Activated T-cell treated with anti-CD3 and anti-CD28 coated beads, Interleukin-2, amount 50 U/mL, for 72 hours (primary cell): ENCODE data around the gene HBE1. TPM values are rescaled to one million over a fixed set of nuclear protein-coding genes. Genes with fewer than 3 reads are reported as not detected.
"Not testable (repeated sequence)": the region's sequence is repeated elsewhere in the genome, so short reads cannot be mapped to it uniquely, and the experiment has no call there.

ENCODE experiments used
- ATAC-seq, 2 donors: fragments of 150-1000 bp; cut with Tn5 transposase; replicated peaks in 1 of 2; 2 replicates each; pipeline ENCODE4 v1.10.0; 2021; ENCODE audit warnings: moderate library complexity in 2 of 2, mild to moderate bottlenecking in 1 of 2
- DNase-seq, 2 donors: peaks; one replicate each; pipeline ENCODE4 v3.0.0; 2021 to 2022; ENCODE audit warnings: mixed read lengths in 1 of 2
- H3K27ac Mint-ChIP-seq: one replicate; pipeline ENCODE4 v1.8.0; 2022; ENCODE audit warnings: mild to moderate bottlenecking, moderate library complexity, mixed read lengths
- H3K27me3 Mint-ChIP-seq: one replicate; pipeline ENCODE4 v1.8.0; 2022; ENCODE audit warnings: low read depth, mixed read lengths
- H3K36me3 Mint-ChIP-seq, 2 donors: one replicate each; pipeline ENCODE4 v1.8.0; 2022; ENCODE audit warnings: mixed read lengths in 2 of 2, mild to moderate bottlenecking in 1 of 2; ENCODE audit not compliant: insufficient read depth in 2 of 2
- H3K4me1 Mint-ChIP-seq: one replicate; pipeline ENCODE4 v1.8.0; 2022; ENCODE audit warnings: low read depth, mixed read lengths
- H3K4me3 Mint-ChIP-seq, 2 donors: one replicate each; pipeline ENCODE4 v1.8.0; 2022; ENCODE audit warnings: mild to moderate bottlenecking in 2 of 2, mixed read lengths in 2 of 2, moderate library complexity in 2 of 2
- H3K9me3 Mint-ChIP-seq, 2 donors: one replicate each; pipeline ENCODE4 v1.8.0; 2022; ENCODE audit warnings: mixed read lengths in 2 of 2
- total RNA-seq, 2 donors: library from RNA; stranded (reverse); gene quantifications; one replicate each; pipeline ENCODE4 v1.2.3, GENCODE V29; 2022

The HBE1 gene
- total RNA-seq, 2 donors from 2014 or later: not detected

- not testable (repeated sequence) for H3K36me3 Mint-ChIP-seq, H3K9me3 Mint-ChIP-seq, H3K4me3 Mint-ChIP-seq, H3K27me3 Mint-ChIP-seq, H3K27ac Mint-ChIP-seq, ATAC-seq, H3K4me1 Mint-ChIP-seq, DNase-seq
Observed at GRCh38 chr11:5254646-5255413, 14.9 kb downstream of the HBE1 start, which contains the start of gene HBG2. Gene HBG2 (minus strand): TSS chr11:5254781. CDS start chr11:5254728, 53 bp downstream.

DNA sequence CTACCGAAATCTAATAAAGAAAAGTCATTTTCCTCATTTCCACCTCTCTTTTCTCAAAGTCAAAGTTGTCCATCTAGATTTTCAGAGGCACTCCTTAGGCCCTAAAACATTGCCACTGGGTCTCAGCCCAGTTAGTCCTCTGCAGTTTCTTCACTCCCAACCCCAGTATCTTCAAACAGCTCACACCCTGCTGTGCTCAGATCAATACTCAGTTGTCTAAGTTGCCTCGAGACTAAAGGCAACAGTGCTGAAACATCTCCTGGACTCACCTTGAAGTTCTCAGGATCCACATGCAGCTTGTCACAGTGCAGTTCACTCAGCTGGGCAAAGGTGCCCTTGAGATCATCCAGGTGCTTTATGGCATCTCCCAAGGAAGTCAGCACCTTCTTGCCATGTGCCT lies 15.7 kb downstream of the HBE1 start:
- not testable (repeated sequence) for H3K4me1 Mint-ChIP-seq, DNase-seq, H3K9me3 Mint-ChIP-seq, H3K4me3 Mint-ChIP-seq, H3K27ac Mint-ChIP-seq, H3K36me3 Mint-ChIP-seq, H3K27me3 Mint-ChIP-seq, ATAC-seq

DNA sequence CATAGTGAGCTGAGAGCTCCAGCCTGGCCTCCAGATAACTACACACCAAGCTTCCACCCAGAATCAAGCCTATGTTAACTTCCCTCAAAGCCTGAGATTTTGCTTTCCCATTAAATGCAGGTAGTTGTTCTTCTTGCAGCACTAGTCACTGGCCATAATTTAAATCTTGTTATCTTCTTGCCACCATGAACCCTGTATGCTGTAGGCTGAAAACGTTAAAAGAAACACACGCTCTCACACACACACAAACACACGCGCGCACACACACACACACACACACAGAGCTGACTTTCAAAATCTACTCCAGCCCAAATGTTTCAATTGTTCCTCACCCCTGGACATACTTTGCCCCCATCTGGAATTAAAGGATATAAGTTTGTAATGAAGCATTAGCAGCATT lies 16.3 kb downstream of the HBE1 start:
- H3K27me3 Mint-ChIP-seq, H3K36me3 Mint-ChIP-seq, H3K4me3 Mint-ChIP-seq, H3K4me1 Mint-ChIP-seq, H3K27ac Mint-ChIP-seq, ATAC-seq, DNase-seq, H3K9me3 Mint-ChIP-seq: not testable (repeated sequence)

- Mint-ChIP-seq H3K4me1 (no peaks in the 10 kb centered on the region), H3K36me3 (no peaks in the 10 kb centered on the region), H3K9me3 (peaks cover 0 to 1% of the 10 kb centered on the region in 2 donors), H3K4me3 (no peak overlapping the region), H3K27me3 (no peaks in the 10 kb centered on the region), H3K27ac (no peak overlapping the region)
- ATAC-seq (no peak), DNase-seq (no peak)
Observed at GRCh38 chr11:5252919-5253265, 16.9 kb downstream of the HBE1 start.

DNA sequence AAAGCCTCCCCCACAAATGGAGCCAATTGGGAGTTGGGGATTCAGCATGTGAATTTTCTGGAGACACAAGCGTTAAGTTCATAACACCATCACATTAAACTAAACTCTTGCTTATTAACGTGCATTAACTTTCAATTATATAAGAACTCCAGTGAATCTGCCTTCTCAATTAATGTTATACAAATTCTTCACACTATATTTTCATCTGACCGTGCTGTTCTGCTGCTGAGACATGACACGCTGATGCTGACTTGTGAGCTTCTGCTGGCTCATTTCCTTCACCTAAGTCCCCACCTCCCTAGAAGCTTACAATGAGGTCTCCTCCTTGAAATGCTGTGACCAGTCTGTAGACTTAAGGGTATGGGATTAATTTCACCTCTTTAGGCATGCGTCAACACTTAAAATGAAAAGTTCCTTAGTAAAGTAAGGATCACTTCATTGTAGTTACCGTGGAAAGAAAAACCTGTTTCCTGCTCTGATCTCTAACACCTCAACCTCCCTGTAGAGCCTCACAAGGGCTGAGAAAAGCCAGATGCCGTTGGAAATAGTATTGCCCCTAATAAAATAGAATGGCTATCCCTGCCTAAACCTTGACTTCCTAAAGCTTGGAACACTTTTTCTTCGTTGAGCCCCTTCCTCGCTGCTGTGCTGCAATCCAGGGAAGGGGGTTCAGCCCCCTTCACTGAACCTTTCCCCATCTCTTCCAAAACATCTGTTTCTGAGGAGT lies 17.4 kb downstream of the HBE1 start:
- Mint-ChIP-seq H3K27me3 (no peaks in the 10 kb centered on the region), H3K4me1 (no peaks in the 10 kb centered on the region), H3K36me3 (no peaks in the 10 kb centered on the region), H3K27ac (no peak overlapping the region), H3K4me3 (no peak overlapping the region), H3K9me3 (no peaks in the 10 kb centered on the region)
- DNase-seq (no peak), ATAC-seq (no peak)

GRCh38 chr11:5251746-5252145 lies 18.0 kb downstream of the HBE1 start:
- Mint-ChIP-seq H3K9me3 (no peaks in the 10 kb centered on the region), H3K4me1 (no peaks in the 10 kb centered on the region), H3K36me3 (no peaks in the 10 kb centered on the region), H3K4me3 (no peak overlapping the region), H3K27me3 (no peaks in the 10 kb centered on the region), H3K27ac (no peak overlapping the region)
- ATAC-seq (no peak), DNase-seq (no peak)

DNA sequence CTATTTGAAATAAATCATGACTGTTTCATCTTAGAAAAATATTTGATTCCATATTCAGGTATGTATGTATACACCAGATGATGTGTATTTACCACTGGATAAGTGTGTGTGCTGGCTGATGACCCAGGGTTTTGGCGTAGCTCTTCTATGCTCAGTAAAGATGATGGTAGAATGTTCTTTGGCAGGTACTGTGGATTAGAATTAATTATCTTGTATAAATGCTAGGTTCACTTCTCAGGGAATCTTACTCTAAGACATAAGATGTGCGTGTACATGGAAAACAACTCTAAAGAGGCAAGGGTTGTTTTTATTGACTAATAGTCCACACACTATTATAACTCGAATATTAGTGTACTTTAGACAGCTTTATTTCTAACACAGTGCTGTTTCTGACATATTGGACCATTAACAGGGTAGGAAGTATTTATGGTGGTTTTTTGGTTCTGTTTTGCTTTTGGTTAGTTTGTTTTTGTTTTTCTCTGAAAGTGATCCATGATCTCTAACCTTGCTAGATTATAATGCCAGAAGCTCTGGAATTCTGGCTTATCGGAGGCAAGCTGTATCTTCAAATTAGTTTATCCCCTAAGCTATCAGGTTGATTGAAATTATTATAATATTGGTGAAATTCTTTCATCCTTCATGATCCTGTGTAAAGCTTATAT lies 19.1 kb downstream of the HBE1 start:
- H3K27ac Mint-ChIP-seq: no peak overlapping the region

GRCh38 chr11:5249807-5250396 lies 19.8 kb downstream of the HBE1 start, which contains the start of gene HBG1:
Gene HBG1 (minus strand): TSS chr11:5249857. CDS start chr11:5249804, 53 bp downstream.
- not testable (repeated sequence) for DNase-seq, H3K4me3 Mint-ChIP-seq, H3K27me3 Mint-ChIP-seq, ATAC-seq, H3K36me3 Mint-ChIP-seq, H3K9me3 Mint-ChIP-seq, H3K4me1 Mint-ChIP-seq, H3K27ac Mint-ChIP-seq

More for the DNA sequence above, 19.1 kb downstream of the HBE1 start:
- Mint-ChIP-seq H3K4me1 (no peaks in the 10 kb centered on the region), H3K4me3 (no peak overlapping the region), H3K9me3 (no peaks in the 10 kb centered on the region), H3K27me3 (no peaks in the 10 kb centered on the region), H3K36me3 (no peaks in the 10 kb centered on the region)
- DNase-seq (no peak), ATAC-seq (no peak)

GRCh38 chr11:5248498-5248897 lies 21.2 kb downstream of the HBE1 start:
- H3K27me3 Mint-ChIP-seq, ATAC-seq, H3K4me3 Mint-ChIP-seq, DNase-seq, H3K27ac Mint-ChIP-seq, H3K4me1 Mint-ChIP-seq, H3K36me3 Mint-ChIP-seq, H3K9me3 Mint-ChIP-seq: not testable (repeated sequence)

DNA sequence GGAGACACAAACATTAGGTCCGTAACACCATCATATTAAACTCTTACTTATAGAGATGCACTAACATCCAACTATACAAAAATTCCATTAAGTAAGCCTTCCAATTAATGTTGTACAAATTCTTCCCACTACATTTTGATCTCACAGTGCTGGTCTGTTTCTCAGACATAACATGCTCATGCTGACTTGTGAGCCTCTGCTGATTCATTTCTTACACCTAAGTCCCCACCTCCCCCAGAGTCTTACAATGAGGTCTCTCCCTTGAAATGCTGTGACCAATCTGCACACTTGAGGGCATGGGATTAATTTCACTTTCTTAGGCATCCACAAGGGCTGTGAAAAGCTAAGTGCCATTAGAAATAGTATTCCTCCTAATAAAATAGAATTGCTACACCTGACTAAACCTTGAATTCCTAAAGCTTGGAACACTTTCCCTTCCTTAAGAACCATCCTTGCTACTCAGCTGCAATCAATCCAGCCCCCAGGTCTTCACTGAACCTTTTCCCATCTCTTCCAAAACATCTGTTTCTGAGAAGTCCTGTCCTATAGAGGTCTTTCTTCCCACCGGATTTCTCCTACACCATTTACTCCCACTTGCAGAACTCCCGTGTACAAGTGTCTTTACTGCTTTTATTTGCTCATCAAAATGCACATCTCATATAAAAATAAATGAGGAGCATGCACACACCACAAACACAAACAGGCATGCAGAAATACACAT lies 22.1 kb downstream of the HBE1 start:
- H3K4me1 Mint-ChIP-seq: no peaks in the 10 kb centered on the region
- H3K36me3 Mint-ChIP-seq: no peaks in the 10 kb centered on the region

GRCh38 chr11:5246772-5247471 lies 22.8 kb downstream of the HBE1 start:
- no peak for ATAC-seq
- Mint-ChIP-seq H3K9me3 (no peaks in the 10 kb centered on the region), H3K27ac (no peak overlapping the region), H3K36me3 (no peaks in the 10 kb centered on the region), H3K4me3 (no peak overlapping the region), H3K4me1 (no peaks in the 10 kb centered on the region), H3K27me3 (no peaks in the 10 kb centered on the region)
- no peak for DNase-seq

More for the DNA sequence above, 22.1 kb downstream of the HBE1 start:
- no peak for DNase-seq
- no peak overlapping the region for H3K27ac Mint-ChIP-seq
- no peaks in the 10 kb centered on the region for H3K9me3 Mint-ChIP-seq
- no peak for ATAC-seq
- H3K27me3 Mint-ChIP-seq: no peaks in the 10 kb centered on the region
- H3K4me3 Mint-ChIP-seq: no peak overlapping the region

GRCh38 chr11:5245155-5245554 lies 24.6 kb downstream of the HBE1 start:
- no peak overlapping the region for H3K4me3 Mint-ChIP-seq
- ATAC-seq (no peak), DNase-seq (no peak)
- H3K27me3 Mint-ChIP-seq: no peaks in the 10 kb centered on the region
- no peaks in the 10 kb centered on the region for H3K9me3 Mint-ChIP-seq
- no peak overlapping the region for H3K27ac Mint-ChIP-seq
- H3K4me1 Mint-ChIP-seq: no peaks in the 10 kb centered on the region
- no peaks in the 10 kb centered on the region for H3K36me3 Mint-ChIP-seq
